GM21526 (cell line): ENCODE results near the gene LEF1.
A peak's percentile ranks its signal among the peaks of the same experiment; 100 is the strongest.
"Not testable (repeated sequence)": the region's sequence is repeated elsewhere in the genome, so short reads cannot be mapped to it uniquely, and the experiment has no call there.

Source experiments
- ATAC-seq: cut with Tn5 transposase; IDR thresholded peaks from one replicate; pipeline ENCODE4 v1.9.1; 2021; ENCODE audit warnings: moderate library complexity; ENCODE audit not compliant: unreplicated experiment, low FRiP score

LEF1 gene

DNA sequence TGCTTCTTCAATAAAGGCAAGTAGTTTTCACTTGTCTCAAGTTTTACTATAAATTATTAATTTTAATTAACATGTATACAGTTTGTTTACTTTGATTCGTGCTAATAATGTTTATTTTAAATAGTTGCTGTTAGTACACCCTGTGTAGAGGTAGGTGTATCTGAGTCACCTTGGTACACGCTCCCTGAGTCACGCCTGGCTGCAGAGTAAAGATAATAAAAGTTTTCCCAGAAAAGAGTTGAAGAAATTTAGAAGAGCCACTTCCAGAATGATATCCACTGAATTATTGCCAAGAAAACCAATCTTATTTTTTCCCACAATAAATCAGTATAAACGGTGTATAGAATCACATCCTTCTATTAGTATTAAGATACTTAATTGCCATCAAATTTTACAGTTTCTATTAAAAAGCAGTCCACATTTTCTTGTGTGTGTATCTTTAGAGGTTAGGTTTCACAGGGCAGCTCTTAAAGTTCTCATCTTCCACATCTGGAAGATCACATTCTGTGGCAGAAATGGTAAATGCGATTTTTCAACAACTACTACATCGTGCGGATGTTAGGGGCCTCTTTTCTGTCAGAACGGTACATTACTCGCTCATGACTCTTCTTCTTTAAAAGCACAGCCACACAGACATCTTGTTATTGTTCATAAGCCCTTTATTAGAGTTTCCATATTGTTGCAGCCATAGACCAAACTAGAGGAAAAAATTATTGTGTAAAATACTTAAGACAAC is 123.6 kb downstream of the LEF1 start:
- ATAC-seq: no peak

GRCh38 chr4:108043526-108043925 is 125.2 kb downstream of the LEF1 start:
- no peak for ATAC-seq

- no peak for ATAC-seq
Measured at GRCh38 chr4:108042927-108043326, 125.8 kb downstream of the LEF1 start.

DNA sequence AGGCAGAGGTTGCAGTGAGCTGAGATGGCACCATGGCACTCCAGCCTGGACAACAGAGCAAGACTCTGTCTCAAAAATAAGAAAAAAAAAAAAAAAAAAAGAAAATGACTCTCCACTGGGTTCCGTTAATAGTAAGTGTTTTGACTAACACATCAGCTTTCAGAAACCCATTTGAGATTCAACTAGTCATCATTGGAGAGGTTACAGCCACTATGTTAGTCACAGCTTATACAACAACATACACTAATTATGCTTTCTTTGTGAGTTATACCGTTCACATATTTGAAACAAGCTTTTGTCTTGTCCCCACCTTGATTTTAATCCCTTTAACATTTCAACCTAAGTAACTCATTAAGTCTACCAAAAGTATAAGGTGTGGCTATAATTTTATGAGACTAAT is 130.8 kb downstream of the LEF1 start:
- no peak for ATAC-seq

DNA sequence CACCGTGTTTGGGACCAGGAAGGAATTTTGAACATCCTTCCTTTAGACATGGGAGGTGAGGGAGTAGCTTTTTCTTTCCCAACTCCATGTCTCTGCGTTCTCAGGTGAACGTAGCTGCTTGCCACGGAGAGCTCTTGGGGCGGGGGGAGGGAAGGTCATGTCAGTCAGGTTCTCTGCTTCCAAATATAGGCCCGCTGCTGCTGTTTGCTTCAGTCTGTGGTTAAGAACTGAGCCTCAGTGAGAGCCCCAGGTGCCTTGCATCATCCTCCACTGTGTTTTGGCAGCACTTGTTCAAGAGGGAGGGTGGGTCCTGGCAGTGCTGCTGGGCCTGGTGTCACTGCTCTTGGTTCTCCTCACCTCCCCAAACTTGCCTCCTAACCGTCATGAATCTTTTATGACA is 132.5 kb downstream of the LEF1 start:
- peak; percentile 97 for ATAC-seq

GRCh38 chr4:108035691-108036090 is 133.0 kb downstream of the LEF1 start:
- ATAC-seq: peak; percentile 16

DNA sequence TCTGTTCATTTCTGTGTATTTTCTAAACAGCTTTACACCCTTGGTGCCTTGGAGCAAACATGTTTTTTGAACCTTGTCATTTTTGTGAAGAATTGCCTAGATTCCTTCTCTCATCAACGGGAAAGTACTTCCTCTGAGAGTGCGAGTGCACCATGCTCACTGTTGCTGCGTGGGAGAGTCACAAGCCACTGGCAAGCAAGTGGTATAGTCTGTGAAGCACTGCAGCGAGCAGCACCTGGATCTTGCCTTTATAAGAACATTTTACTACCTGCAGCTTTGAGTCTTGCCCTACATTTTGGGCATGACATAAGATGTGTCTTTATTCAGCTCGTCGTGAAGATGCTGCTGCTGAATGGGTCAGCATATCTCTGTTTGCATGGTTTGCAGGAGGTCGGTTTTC is 134.2 kb downstream of the LEF1 start:
- ATAC-seq: no peak

DNA sequence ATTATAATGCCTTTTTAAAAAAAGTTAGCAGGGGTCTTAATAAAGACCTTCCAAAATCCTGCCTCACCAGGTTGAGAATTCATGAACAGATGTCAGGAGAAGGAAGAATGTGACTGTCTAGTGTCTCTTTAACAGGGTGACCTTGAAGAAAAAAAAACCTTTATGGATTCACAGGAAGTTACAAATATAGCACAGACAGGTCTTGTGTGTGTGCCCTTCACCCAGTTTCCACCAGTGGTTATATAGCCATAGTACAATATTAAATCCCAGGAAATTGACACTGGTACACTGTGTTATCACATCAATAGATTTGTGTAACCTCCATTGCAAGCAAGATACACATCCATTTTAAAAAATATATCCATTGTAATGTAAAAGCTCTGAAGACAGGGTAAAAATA is 135.4 kb downstream of the LEF1 start:
- ATAC-seq: no peak

GRCh38 chr4:108031427-108032083 is 137.2 kb downstream of the LEF1 start:
- ATAC-seq: no peak

- peak; percentile 94 for ATAC-seq
Measured at GRCh38 chr4:108030332-108030731, 138.4 kb downstream of the LEF1 start.

GRCh38 chr4:108029731-108030130 is 139.0 kb downstream of the LEF1 start:
- no peak for ATAC-seq

GRCh38 chr4:108029016-108029720 is 139.6 kb downstream of the LEF1 start:
- ATAC-seq: no peak

- ATAC-seq: no peak
Measured at GRCh38 chr4:108024878-108025165, 143.9 kb downstream of the LEF1 start.

GRCh38 chr4:108024085-108024877 is 144.5 kb downstream of the LEF1 start:
- no peak for ATAC-seq

DNA sequence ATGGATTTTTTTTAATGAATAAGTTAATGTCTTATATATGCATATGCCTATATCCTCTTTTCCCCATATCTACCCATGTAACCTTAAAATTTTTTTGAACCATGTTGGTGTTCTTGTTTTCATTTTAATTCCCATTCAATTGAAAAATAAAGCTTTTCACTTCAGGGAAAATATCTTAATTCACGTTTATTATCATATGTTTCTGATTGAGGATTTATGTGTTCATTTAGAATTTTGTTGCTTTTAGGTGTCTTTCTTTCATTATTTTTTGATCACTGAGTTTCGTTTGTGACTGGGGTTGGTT is 149.9 kb downstream of the LEF1 start:
- ATAC-seq: no peak

GRCh38 chr4:108018040-108018883 is 150.5 kb downstream of the LEF1 start:
- peak; percentile 72 for ATAC-seq

DNA sequence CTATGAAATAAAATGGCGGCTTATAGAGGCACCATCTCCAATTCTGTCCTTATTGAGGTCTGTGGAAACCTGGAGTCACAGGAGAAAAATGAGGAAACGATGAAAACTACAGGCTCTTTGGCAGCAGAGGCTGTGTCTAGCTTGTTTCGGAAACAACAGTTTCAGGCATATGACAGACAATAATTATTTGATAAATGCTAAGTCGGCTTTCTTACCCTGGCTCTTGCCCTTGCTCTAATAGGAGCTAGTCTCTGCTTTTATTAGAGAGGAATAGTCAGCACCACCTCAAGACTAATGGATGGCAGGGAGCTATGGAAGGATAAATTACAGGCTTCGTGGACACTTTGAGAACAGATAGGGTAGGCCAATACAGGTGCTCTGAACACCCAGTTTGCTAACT is 154.8 kb downstream of the LEF1 start:
- ATAC-seq: no peak

- ATAC-seq: no peak
Measured at GRCh38 chr4:108013327-108013726, 155.4 kb downstream of the LEF1 start.

DNA sequence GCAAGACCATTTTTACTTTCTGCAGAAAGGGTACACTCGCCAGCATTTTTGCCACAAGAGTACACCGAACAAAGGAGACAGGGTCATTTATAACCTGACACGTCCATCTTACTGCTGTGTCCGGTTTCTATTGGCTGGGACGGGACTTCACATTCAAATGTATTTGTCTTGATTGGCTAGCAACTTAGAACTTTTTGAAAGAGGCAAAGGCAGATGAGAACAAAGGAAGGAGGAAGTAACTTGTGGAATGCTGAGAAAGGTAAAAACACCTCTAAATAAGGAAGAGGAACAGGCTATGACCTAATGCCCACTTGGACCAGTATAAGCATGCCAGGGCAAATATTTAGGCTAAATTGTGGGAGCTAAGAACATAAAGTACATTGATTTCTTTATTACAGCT is 156.3 kb downstream of the LEF1 start:
- not testable (repeated sequence) for ATAC-seq

GRCh38 chr4:108010167-108010566 is 158.6 kb downstream of the LEF1 start:
- ATAC-seq: no peak
